Measurements from ENCODE around the gene GRPEL1.
A peak's percentile ranks its signal among the peaks of the same experiment; 100 is the strongest.

The GRPEL1 gene

GRCh38 chr4:7041801-7042502 is 25.9 kb downstream of the GRPEL1 start:
- Histone ChIP-seq H3K4me1 (ENCODE audit: control insufficient read depth, low read depth, low read length) (peaks cover 7% of the 10 kb centered on the region), H3K27ac (ENCODE audit: low read length) (no peak overlapping the region), H3K9me3 (ENCODE audit: control insufficient read depth, low read depth, low read length) (no peaks in the 10 kb centered on the region), H3K4me3 (ENCODE audit: low read length) (peak overlapping the region; percentile 70), H3K27me3 (ENCODE audit: control insufficient read depth, insufficient read depth, low read length) (peaks cover 37% of the 10 kb centered on the region), H3K36me3 (ENCODE audit: control insufficient read depth, low read depth, low read length) (no peaks in the 10 kb centered on the region), H3K9ac (ENCODE audit: low read length) (no peak overlapping the region)

DNA sequence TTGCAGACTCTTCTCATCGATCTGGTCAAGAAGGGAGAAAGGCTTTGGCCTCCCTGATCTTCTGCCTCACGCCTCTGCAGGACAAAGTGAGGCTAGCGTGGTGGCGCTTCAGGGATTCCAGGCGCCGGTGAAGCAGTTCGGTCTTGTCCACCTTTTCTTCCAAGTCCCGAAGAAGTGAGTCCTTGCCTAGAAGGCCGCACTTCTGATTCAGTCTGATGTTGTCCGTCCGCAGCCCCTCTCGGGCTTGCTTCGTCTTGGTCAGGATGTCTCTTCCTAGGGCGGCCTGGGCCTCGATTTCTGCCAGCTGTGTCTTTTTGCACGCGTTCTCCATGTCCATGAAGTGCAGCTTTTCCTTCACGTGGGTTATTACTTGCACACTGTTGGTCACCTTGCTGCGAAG is 26.6 kb downstream of the GRPEL1 start:
- Histone ChIP-seq H3K27ac (ENCODE audit: low read length) (no peak overlapping the region), H3K27me3 (ENCODE audit: control insufficient read depth, insufficient read depth, low read length) (peaks cover 37% of the 10 kb centered on the region), H3K4me3 (ENCODE audit: low read length) (no peak overlapping the region), H3K9me3 (ENCODE audit: control insufficient read depth, low read depth, low read length) (no peaks in the 10 kb centered on the region), H3K4me1 (ENCODE audit: control insufficient read depth, low read depth, low read length) (peaks cover 7% of the 10 kb centered on the region), H3K36me3 (ENCODE audit: control insufficient read depth, low read depth, low read length) (no peaks in the 10 kb centered on the region), H3K9ac (ENCODE audit: low read length) (no peak overlapping the region)

GRCh38 chr4:7040765-7041164 is 27.1 kb downstream of the GRPEL1 start:
- Histone ChIP-seq H3K27ac (ENCODE audit: low read length) (no peak overlapping the region), H3K27me3 (ENCODE audit: control insufficient read depth, insufficient read depth, low read length) (peaks cover 37% of the 10 kb centered on the region), H3K9me3 (ENCODE audit: control insufficient read depth, low read depth, low read length) (no peaks in the 10 kb centered on the region), H3K9ac (ENCODE audit: low read length) (no peak overlapping the region), H3K4me3 (ENCODE audit: low read length) (no peak overlapping the region), H3K36me3 (ENCODE audit: control insufficient read depth, low read depth, low read length) (no peaks in the 10 kb centered on the region), H3K4me1 (ENCODE audit: control insufficient read depth, low read depth, low read length) (peaks cover 7% of the 10 kb centered on the region)

- H3K36me3 ChIP-seq (ENCODE audit: control insufficient read depth, low read depth, low read length): no peaks in the 10 kb centered on the region
- no peaks in the 10 kb centered on the region for H3K9me3 ChIP-seq (ENCODE audit: control insufficient read depth, low read depth, low read length)
- no peak overlapping the region for H3K9ac ChIP-seq (ENCODE audit: low read length)
- H3K27me3 ChIP-seq (ENCODE audit: control insufficient read depth, insufficient read depth, low read length): peaks cover 22% of the 10 kb centered on the region
- no peaks in the 10 kb centered on the region for H3K4me1 ChIP-seq (ENCODE audit: control insufficient read depth, low read depth, low read length)
- no peak overlapping the region for H3K4me3 ChIP-seq (ENCODE audit: low read length)
- no peak overlapping the region for H3K27ac ChIP-seq (ENCODE audit: low read length)
Measured at GRCh38 chr4:7037425-7037824, 30.4 kb downstream of the GRPEL1 start.

DNA sequence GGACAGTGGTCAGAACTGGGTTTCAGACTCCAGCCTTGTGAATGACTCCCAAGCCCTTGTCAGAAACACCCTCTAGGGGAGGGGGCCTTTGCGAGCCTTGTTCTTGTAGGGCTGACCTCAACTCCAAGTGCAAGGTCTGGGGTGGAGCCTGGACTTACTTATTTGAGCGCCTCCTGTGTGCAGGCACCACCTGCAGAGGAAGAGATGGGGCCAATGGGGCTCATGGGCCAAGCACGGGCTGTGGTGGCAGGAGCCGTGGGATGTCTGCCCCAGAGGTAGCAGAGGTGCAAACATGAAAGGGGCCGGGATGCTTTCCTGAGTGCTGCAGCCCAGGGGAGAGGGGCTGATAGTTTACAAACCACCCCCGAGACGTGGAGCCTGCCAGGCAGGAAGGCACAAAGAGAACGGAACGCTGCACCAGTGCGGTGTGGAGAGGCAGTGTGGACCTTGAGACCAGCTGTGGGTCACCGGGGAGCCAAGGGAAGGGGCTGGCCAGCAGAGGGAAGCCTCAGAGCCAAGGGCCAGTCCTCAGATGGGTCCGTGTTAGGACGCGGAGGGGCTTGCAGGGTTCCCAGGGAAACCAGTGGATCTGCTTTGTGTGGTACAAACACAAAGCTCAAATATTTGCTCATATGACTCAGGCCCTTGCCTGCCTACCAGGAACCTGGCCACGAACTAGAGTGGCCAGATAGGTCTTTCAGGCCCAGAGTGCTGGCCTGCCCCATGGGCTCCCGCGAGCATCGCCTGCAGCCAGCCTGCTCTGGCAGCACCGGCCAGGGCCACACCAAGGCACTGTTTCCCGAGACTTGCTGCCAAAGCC is 33.4 kb downstream of the GRPEL1 start:
- no peaks in the 10 kb centered on the region for H3K27me3 ChIP-seq (ENCODE audit: control insufficient read depth, insufficient read depth, low read length)
- no peak overlapping the region for H3K9ac ChIP-seq (ENCODE audit: low read length)
- peaks cover 23% of the 10 kb centered on the region for H3K36me3 ChIP-seq (ENCODE audit: control insufficient read depth, low read depth, low read length)
- H3K4me3 ChIP-seq (ENCODE audit: low read length): no peak overlapping the region
- no peaks in the 10 kb centered on the region for H3K4me1 ChIP-seq (ENCODE audit: control insufficient read depth, low read depth, low read length)
- no peak overlapping the region for H3K27ac ChIP-seq (ENCODE audit: low read length)
- no peaks in the 10 kb centered on the region for H3K9me3 ChIP-seq (ENCODE audit: control insufficient read depth, low read depth, low read length)

DNA sequence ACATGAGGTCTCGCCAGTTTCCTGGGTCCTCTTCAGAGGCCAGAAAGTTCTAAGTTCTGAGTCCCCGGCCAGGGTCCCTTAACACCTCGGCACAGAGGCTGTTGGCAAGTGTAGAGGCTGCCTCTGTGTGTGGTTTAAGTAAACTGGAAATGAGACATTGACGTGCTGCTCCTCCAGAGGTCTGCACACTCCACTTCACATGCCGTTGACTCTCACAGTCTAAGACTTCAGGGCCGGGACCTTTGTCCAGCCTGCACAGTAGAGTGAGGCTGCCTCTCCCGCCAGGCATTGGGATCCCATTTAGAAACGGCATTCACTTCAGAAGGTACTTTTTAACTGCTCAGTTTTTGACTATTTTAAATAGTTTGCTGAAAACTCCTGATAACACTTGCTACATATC is 35.3 kb downstream of the GRPEL1 start:
- H3K9ac ChIP-seq (ENCODE audit: low read length): no peak overlapping the region
- H3K9me3 ChIP-seq (ENCODE audit: control insufficient read depth, low read depth, low read length): no peaks in the 10 kb centered on the region
- H3K4me1 ChIP-seq (ENCODE audit: control insufficient read depth, low read depth, low read length): no peaks in the 10 kb centered on the region
- no peak overlapping the region for H3K4me3 ChIP-seq (ENCODE audit: low read length)
- H3K36me3 ChIP-seq (ENCODE audit: control insufficient read depth, low read depth, low read length): peaks cover 29% of the 10 kb centered on the region
- H3K27ac ChIP-seq (ENCODE audit: low read length): no peak overlapping the region
- H3K27me3 ChIP-seq (ENCODE audit: control insufficient read depth, insufficient read depth, low read length): no peaks in the 10 kb centered on the region

DNA sequence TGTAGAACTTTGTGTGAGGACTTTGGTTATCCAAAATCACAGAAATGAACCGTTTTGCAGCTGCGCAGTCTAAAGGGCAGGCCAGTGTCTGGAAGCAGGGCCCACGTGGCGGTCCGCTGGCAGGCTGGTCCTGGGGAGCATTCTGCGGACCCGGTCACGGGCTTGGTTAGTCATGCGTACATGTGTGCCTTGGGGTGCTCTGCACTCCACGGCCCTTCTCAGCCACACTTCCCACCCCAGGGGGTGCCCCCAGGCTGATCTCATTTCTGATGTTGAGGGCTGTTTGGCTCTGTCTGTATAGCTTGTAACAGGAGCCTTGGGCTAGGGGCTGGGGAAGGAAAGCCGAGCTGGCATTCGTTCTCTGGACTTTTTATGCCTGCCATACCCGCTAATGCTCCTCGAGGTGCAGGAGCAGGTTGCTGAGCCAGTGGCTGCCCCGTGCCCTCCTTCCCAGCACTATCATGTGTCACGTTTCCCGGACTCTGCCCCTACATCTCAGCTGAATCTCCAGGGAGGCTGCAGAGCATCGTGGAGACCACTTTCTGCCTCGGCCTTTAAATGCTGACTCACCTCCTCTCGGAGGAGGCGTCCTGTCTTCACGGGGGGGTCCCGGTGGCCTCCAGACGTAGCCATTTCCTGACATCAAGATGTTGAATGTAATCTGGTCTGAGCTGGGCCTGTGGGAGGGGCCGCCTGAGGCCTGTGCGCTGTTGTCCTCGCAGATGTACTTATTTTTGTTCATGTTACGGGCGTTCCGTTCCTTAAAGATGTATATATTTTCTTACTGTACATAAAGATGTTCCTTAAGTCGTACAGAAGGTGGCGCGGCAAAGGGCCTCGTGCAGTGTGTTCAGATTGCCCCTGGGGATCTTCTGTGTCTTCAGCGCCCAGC is 36.1 kb downstream of the GRPEL1 start:
- Histone ChIP-seq H3K27me3 (ENCODE audit: control insufficient read depth, insufficient read depth, low read length) (no peaks in the 10 kb centered on the region), H3K9me3 (ENCODE audit: control insufficient read depth, low read depth, low read length) (no peaks in the 10 kb centered on the region), H3K9ac (ENCODE audit: low read length) (no peak overlapping the region), H3K4me1 (ENCODE audit: control insufficient read depth, low read depth, low read length) (no peaks in the 10 kb centered on the region), H3K36me3 (ENCODE audit: control insufficient read depth, low read depth, low read length) (peaks cover 34% of the 10 kb centered on the region), H3K4me3 (ENCODE audit: low read length) (no peak overlapping the region), H3K27ac (ENCODE audit: low read length) (no peak overlapping the region)

DNA sequence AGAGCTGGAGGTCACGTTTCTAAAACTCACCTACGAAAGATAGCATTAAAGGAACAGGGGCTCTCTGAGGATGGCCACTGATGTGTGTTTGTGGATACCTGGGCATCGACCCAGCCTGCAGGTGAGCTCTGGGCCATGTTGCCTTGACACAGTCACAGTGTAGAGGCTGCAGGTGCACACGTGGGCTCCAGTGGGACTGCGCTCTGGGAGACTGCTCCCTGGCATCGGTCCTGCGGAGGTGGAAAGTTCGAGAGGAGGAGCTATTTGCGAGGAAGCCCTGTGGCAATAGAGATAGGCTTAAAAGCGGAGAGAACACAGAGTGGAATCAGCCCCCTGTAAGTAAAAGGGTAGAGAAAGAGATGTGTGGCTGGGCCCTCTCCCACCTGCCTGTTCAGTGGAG is 37.0 kb downstream of the GRPEL1 start:
- Histone ChIP-seq H3K4me3 (ENCODE audit: low read length) (no peak overlapping the region), H3K9me3 (ENCODE audit: control insufficient read depth, low read depth, low read length) (no peaks in the 10 kb centered on the region), H3K27ac (ENCODE audit: low read length) (no peak overlapping the region), H3K4me1 (ENCODE audit: control insufficient read depth, low read depth, low read length) (no peaks in the 10 kb centered on the region), H3K9ac (ENCODE audit: low read length) (no peak overlapping the region), H3K27me3 (ENCODE audit: control insufficient read depth, insufficient read depth, low read length) (no peaks in the 10 kb centered on the region), H3K36me3 (ENCODE audit: control insufficient read depth, low read depth, low read length) (peaks cover 37% of the 10 kb centered on the region)

GRCh38 chr4:7029921-7030320 is 37.9 kb downstream of the GRPEL1 start:
- Histone ChIP-seq H3K9me3 (ENCODE audit: control insufficient read depth, low read depth, low read length) (no peaks in the 10 kb centered on the region), H3K27ac (ENCODE audit: low read length) (no peak overlapping the region), H3K9ac (ENCODE audit: low read length) (no peak overlapping the region), H3K4me1 (ENCODE audit: control insufficient read depth, low read depth, low read length) (no peaks in the 10 kb centered on the region), H3K4me3 (ENCODE audit: low read length) (no peak overlapping the region), H3K36me3 (ENCODE audit: control insufficient read depth, low read depth, low read length) (peaks cover 40% of the 10 kb centered on the region), H3K27me3 (ENCODE audit: control insufficient read depth, insufficient read depth, low read length) (no peaks in the 10 kb centered on the region)

- no peaks in the 10 kb centered on the region for H3K9me3 ChIP-seq (ENCODE audit: control insufficient read depth, low read depth, low read length)
- no peak overlapping the region for H3K4me3 ChIP-seq (ENCODE audit: low read length)
- no peaks in the 10 kb centered on the region for H3K27me3 ChIP-seq (ENCODE audit: control insufficient read depth, insufficient read depth, low read length)
- H3K36me3 ChIP-seq (ENCODE audit: control insufficient read depth, low read depth, low read length): peaks cover 46% of the 10 kb centered on the region
- no peak overlapping the region for H3K9ac ChIP-seq (ENCODE audit: low read length)
- no peaks in the 10 kb centered on the region for H3K4me1 ChIP-seq (ENCODE audit: control insufficient read depth, low read depth, low read length)
- no peak overlapping the region for H3K27ac ChIP-seq (ENCODE audit: low read length)
Measured at GRCh38 chr4:7029212-7029611, 38.7 kb downstream of the GRPEL1 start.

DNA sequence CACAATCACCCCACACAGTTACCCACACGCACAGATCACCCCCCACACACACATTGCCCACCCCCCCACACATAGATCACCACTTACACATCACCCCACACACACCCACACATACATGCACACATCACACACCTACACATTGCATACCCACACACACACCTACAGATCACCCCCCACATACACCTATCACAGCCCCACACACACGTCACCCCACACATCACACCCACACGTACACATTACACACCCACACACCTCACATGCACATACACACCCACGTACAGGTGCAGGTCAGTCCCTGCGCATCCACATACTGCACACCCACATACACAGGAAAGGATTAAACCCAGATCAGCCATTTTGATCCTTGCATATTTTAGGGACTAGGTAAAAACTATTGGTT is 40.0 kb downstream of the GRPEL1 start:
- Histone ChIP-seq H3K4me3 (ENCODE audit: low read length) (no peak overlapping the region), H3K9ac (ENCODE audit: low read length) (no peak overlapping the region), H3K4me1 (ENCODE audit: control insufficient read depth, low read depth, low read length) (no peaks in the 10 kb centered on the region), H3K9me3 (ENCODE audit: control insufficient read depth, low read depth, low read length) (no peaks in the 10 kb centered on the region), H3K27ac (ENCODE audit: low read length) (no peak overlapping the region), H3K27me3 (ENCODE audit: control insufficient read depth, insufficient read depth, low read length) (no peaks in the 10 kb centered on the region), H3K36me3 (ENCODE audit: control insufficient read depth, low read depth, low read length) (peaks cover 46% of the 10 kb centered on the region)

All from iPS-18a (cell line).